Pancreas (tissue), 10 donors: ENCODE measurements around the gene DIPK1A. TPM values are rescaled to one million over a fixed set of nuclear protein-coding genes. Genes with fewer than 3 reads are reported as not detected.
A peak's percentile ranks its signal among the peaks of the same experiment; 100 is the strongest.

ENCODE experiments used
- ATAC-seq, 4 donors: fragments of 200-7000 bp; cut with Tn5 transposase; one replicate each; pipeline versions ENCODE4 v1.8.0 to v1.9.1; 2020; ENCODE audit warnings: mild to moderate bottlenecking in 4 of 4, moderate library complexity in 4 of 4
- DNase-seq, 6 donors: peaks; one replicate each; pipeline ENCODE4 v3.0.0-alpha.2; 2020
- FAIRE-seq: peaks from 2 replicates; lab custom pipeline; 2012; peaks lifted over from hg19 to GRCh38; lab: Jason Lieb, UNC
- H3K27ac ChIP-seq, 4 donors: fragments of 200-600 bp; sonication (generic); 1 replicate in 3 of 4; 2 replicates in 1 of 4; pipeline versions ENCODE4 v1.5.0 to v1.8.0; 2020
- H3K27me3 ChIP-seq, 4 donors: fragments of 200-600 bp; one replicate each; pipeline ENCODE4 v1.8.0; 2021
- H3K36me3 ChIP-seq, 3 donors: fragments of 200-600 bp; sonication (generic) in 1 of 3; one replicate each; pipeline versions ENCODE4 v1.5.0 to v1.8.0; 2020 to 2021
- H3K4me1 ChIP-seq, 3 donors: fragments of 200-600 bp; one replicate each; pipeline ENCODE4 v1.8.0; 2021
- H3K4me3 ChIP-seq, 4 donors: fragments of 200-600 bp; sonication (generic) in 2 of 4; one replicate each; pipeline versions ENCODE4 v1.5.0 to v1.8.0; 2020 to 2021
- H3K9me3 ChIP-seq, 4 donors: fragments of 200-600 bp; one replicate each; pipeline ENCODE4 v1.8.0; 2021
- CTCF ChIP-seq, 4 donors: fragments of 200-600 bp; sonication (generic) in 3 of 4; IDR thresholded peaks; one replicate each; pipeline versions ENCODE4 v1.5.0 to v1.8.0; 2021; ENCODE audit warnings: antibody characterized with exemption in 4 of 4
- WGBS, 2 donors: extraction: QIAGEN DNeasy Blood & Tissue Kit; methylation state at CpG; one replicate each; pipeline ENCODE4 v1.1.7; 2013; 5-methylcytosine and 5-hydroxymethylcytosine counted together
- intact Hi-C, 3 donors: fragments of 100-400 bp; cut with DNase I; formaldehyde crosslinking; loops; one replicate each; pipeline versions ENCODE4 v1.11.1 to v1.14.2; 2022
- polyA plus RNA-seq, 2 donors: library from polyadenylated mRNA; stranded (reverse); fragments of 200-250 nt; gene quantifications; one replicate each; pipeline ENCODE4 v1.2.3, GENCODE V29; 2013
- total RNA-seq, 6 donors: library from RNA; stranded (reverse); fragmentation: NEBNext Ultra II Directional in 4 of 6; extraction: Animal tissue kit (Norgen Biotek cat#: 25700) in 4 of 6; gene quantifications; one replicate each; pipeline versions ENCODE4 v1.2.1 to v1.2.4, GENCODE V29; 2021 to 2023
- donor health status: healthy with polysubstance abuse.
- donor health status: DM: no; HTN: no; CAD: no; lungs with moderate emphysema.
- donor health status: DM: no; HTN: no; CAD: no.
- donor health status: control.
- donor health status: control.
- donor health status: Bipolar disorder and iron deficiency.
- donor health status: DM: yes; HTN: yes; CAD: no.
- donor health status: DM: no; HTN: no; CAD: no.
- donor health status: DM: no; HTN: no; CAD: no.
- donor health status: DM: yes; HTN: yes; CAD: no.

Gene DIPK1A
- total and polyA plus RNA-seq, 8 donors = 0.80 to 5.4 (median 2.0) TPM

- intact Hi-C loops = loop anchor here in 1 of 3 donors (5.0 kb wide), 1 partner anchor 113 kb away; no protein-coding TSS in a partner anchor
- FAIRE-seq (no peak), ATAC-seq (no peak), DNase-seq (no peak)
- H3K27ac ChIP-seq = no peak overlapping the region
- H3K27me3 ChIP-seq = no peaks in the 10 kb centered on the region
- H3K36me3 ChIP-seq = no peaks in the 10 kb centered on the region
- H3K4me3 ChIP-seq = no peak overlapping the region
- TF ChIP-seq CTCF (IDR thresholded peaks at IDR 0.05) = no peak
- H3K4me1 ChIP-seq = no peaks in the 10 kb centered on the region
- no peaks in the 10 kb centered on the region for H3K9me3 ChIP-seq
Observed at GRCh38 chr1:92854101-92854785, 107.0 kb downstream of the DIPK1A start.

- Histone ChIP-seq H3K9me3 (no peaks in the 10 kb centered on the region), H3K27me3 (no peaks in the 10 kb centered on the region), H3K27ac (no peak overlapping the region), H3K36me3 (no peaks in the 10 kb centered on the region), H3K4me1 (no peaks in the 10 kb centered on the region), H3K4me3 (no peak overlapping the region)
- TF ChIP-seq CTCF (IDR thresholded peaks at IDR 0.05) = no peak
- 86 to 89% methylated on average over 2 of the region's 2 CpGs for WGBS, 2 donors
- DNase-seq = no peak
- ATAC-seq = peak in 2 of 4 donors; percentile 29 to 33
- no peak for FAIRE-seq
- intact Hi-C loops = loop anchor here in 1 of 3 donors (5.0 kb wide), 1 partner anchor 114 kb away; no protein-coding TSS in a partner anchor
Observed at GRCh38 chr1:92853299-92853698, 108.0 kb downstream of the DIPK1A start.

GRCh38 chr1:92851729-92852128 is 109.5 kb downstream of the DIPK1A start:
- no peak for TF ChIP-seq CTCF (IDR thresholded peaks at IDR 0.05)
- ATAC-seq (no peak), DNase-seq (no peak), FAIRE-seq (no peak)
- Histone ChIP-seq H3K36me3 (no peaks in the 10 kb centered on the region), H3K4me3 (no peak overlapping the region), H3K27ac (no peak overlapping the region), H3K27me3 (no peaks in the 10 kb centered on the region), H3K4me1 (no peaks in the 10 kb centered on the region), H3K9me3 (no peaks in the 10 kb centered on the region)
- 38 to 49% methylated on average over 2 of the region's 2 CpGs for WGBS, 2 donors
- intact Hi-C loops = loop anchor here in 1 of 3 donors (5.0 kb wide), 1 partner anchor 116 kb away; no protein-coding TSS in a partner anchor

GRCh38 chr1:92850019-92850418 is 111.2 kb downstream of the DIPK1A start:
- Histone ChIP-seq H3K4me3 (no peak overlapping the region), H3K27ac (no peak overlapping the region), H3K36me3 (no peaks in the 10 kb centered on the region), H3K4me1 (no peaks in the 10 kb centered on the region), H3K9me3 (no peaks in the 10 kb centered on the region), H3K27me3 (no peaks in the 10 kb centered on the region)
- TF ChIP-seq CTCF (IDR thresholded peaks at IDR 0.05) = no peak
- intact Hi-C loops = loop anchor here in 1 of 3 donors (5.0 kb wide), 1 partner anchor 117 kb away; no protein-coding TSS in a partner anchor
- 96 to 98% methylated on average over 3 of the region's 3 CpGs for WGBS, 2 donors
- no peak for DNase-seq
- no peak for ATAC-seq
- FAIRE-seq = no peak

GRCh38 chr1:92848201-92848600 is 113.1 kb downstream of the DIPK1A start:
- ATAC-seq = peak; percentile 50 to 74 (median 66)
- no peak for DNase-seq
- H3K4me1 ChIP-seq = no peaks in the 10 kb centered on the region
- no peaks in the 10 kb centered on the region for H3K27me3 ChIP-seq
- intact Hi-C loops = no loop called here
- H3K36me3 ChIP-seq = peaks cover 0 to 6% (median 0%) of the 10 kb centered on the region in 3 donors
- no peak for TF ChIP-seq CTCF (IDR thresholded peaks at IDR 0.05)
- WGBS, 2 donors = 14 to 23% methylated on average over 4 of the region's 4 CpGs
- FAIRE-seq = no peak
- no peak overlapping the region for H3K4me3 ChIP-seq
- no peaks in the 10 kb centered on the region for H3K9me3 ChIP-seq
- no peak overlapping the region for H3K27ac ChIP-seq
